Fibroblast of lung (primary cell): ENCODE results near the gene RET.

Experiments used
- CTCF ChIP-seq, 2 donors: IDR thresholded peaks in 1 of 2; conservative IDR thresholded peaks in 1 of 2; 1 replicate in 1 of 2; 2 replicates in 1 of 2; pipeline ENCODE4 v1.5.1; 2011 to 2012; ENCODE audit warnings: low read length in 2 of 2, control low read depth in 1 of 2, inconsistent platforms in 1 of 2, low read depth in 1 of 2, mild to moderate bottlenecking in 1 of 2
- EZH2 ChIP-seq: IDR thresholded peaks from 2 replicates; pipeline ENCODE4 v1.5.1; 2012; ENCODE audit warnings: low read length, control low read depth, mild to moderate bottlenecking; ENCODE audit errors: missing control alignments

DNA sequence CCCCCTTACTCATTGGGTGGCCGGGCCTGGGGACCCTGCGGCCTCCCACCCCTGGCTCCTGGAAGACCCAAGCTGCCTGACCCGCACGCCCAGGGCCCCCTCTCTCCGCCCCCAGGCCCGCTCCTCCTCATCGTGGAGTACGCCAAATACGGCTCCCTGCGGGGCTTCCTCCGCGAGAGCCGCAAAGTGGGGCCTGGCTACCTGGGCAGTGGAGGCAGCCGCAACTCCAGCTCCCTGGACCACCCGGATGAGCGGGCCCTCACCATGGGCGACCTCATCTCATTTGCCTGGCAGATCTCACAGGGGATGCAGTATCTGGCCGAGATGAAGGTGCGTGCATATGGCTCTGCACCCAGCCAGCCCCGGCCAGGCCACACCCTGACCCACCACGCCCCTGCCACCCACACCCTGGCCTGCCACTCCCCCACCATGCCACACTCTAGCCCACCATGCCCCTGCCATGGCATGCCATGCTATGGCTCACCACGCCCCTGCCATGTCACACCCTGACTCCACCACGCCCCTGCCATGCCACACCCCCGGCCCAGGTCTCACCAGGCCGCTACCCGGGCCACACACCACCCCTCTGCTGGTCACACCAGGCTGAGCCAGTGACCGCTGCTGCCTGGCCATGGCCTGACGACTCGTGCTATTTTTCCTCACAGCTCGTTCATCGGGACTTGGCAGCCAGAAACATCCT, 42.7 kb downstream of the RET start:
- TF ChIP-seq CTCF (conservative IDR thresholded peaks at IDR 0.05 in 1 of 2, IDR thresholded peaks at IDR 0.05 in 1 of 2; ENCODE audit: low read depth in 1 of 2, low read length in 2 of 2) (no peak), EZH2 (no peak)
